HG03378 (cell line): ENCODE measurements around the gene SIM2.

Experiments used
- ATAC-seq: cut with Tn5 transposase; IDR thresholded peaks from one replicate; pipeline ENCODE4 v1.9.1; 2021; ENCODE audit warnings: mild to moderate bottlenecking, moderate library complexity; ENCODE audit not compliant: unreplicated experiment

The SIM2 gene

GRCh38 chr21:36684957-36685714 is 13.8 kb upstream of the SIM2 start:
- no peak for ATAC-seq

- ATAC-seq: no peak
These were observed 12.0 kb upstream of the SIM2 start for GRCh38 chr21:36686955-36687354.

- ATAC-seq: no peak
These were observed 10.6 kb upstream of the SIM2 start for GRCh38 chr21:36688324-36688723.

- no peak for ATAC-seq
These were observed 9.6 kb upstream of the SIM2 start for GRCh38 chr21:36689324-36689723.

GRCh38 chr21:36690628-36691554 is 8.0 kb upstream of the SIM2 start:
- ATAC-seq: no peak

- ATAC-seq: no peak
These were observed 7.3 kb upstream of the SIM2 start for GRCh38 chr21:36691555-36692041.

GRCh38 chr21:36692114-36692834 is 6.6 kb upstream of the SIM2 start:
- ATAC-seq: no peak

GRCh38 chr21:36692835-36693488 is 6.0 kb upstream of the SIM2 start:
- no peak for ATAC-seq

- ATAC-seq: no peak
These were observed 5.4 kb upstream of the SIM2 start for GRCh38 chr21:36693489-36694030.

GRCh38 chr21:36694031-36694515 is 4.8 kb upstream of the SIM2 start:
- no peak for ATAC-seq

- ATAC-seq: no peak
These were observed 4.2 kb upstream of the SIM2 start for GRCh38 chr21:36694593-36695282.

- ATAC-seq: no peak
These were observed 3.7 kb upstream of the SIM2 start for GRCh38 chr21:36695283-36695634.

- ATAC-seq: no peak
These were observed 3.1 kb upstream of the SIM2 start for GRCh38 chr21:36695671-36696389.

- ATAC-seq: no peak
These were observed 2.4 kb upstream of the SIM2 start for GRCh38 chr21:36696390-36697059.

- no peak for ATAC-seq
These were observed 1.7 kb upstream of the SIM2 start for GRCh38 chr21:36697060-36697850.

GRCh38 chr21:36697851-36698384 is 997 bp upstream of the SIM2 start:
- ATAC-seq: no peak

GRCh38 chr21:36698385-36698980 is 432 bp upstream of the SIM2 start:
- no peak for ATAC-seq
